RWPE2 (cell line): ENCODE measurements around the gene ITGB1BP2.
A peak's percentile ranks its signal among the peaks of the same experiment; 100 is the strongest.

Experiments used
- ATAC-seq: fragments of 200-7000 bp; cut with Tn5 transposase; 3 replicates; pipeline ENCODE4 v1.9.1; 2021; ENCODE audit warnings: low read depth
- DNase-seq: peaks from one replicate; pipeline ENCODE4 v3.0.0-alpha.2; 2020; ENCODE audit warnings: low spot score
- H3K27ac ChIP-seq: fragments of 450-650 bp; 2 replicates; pipeline ENCODE4 v1.5.1; 2017; ENCODE audit warnings: mild to moderate bottlenecking; ENCODE audit not compliant: poor library complexity, severe bottlenecking
- H3K27me3 ChIP-seq: fragments of 250-450 bp; sonication (Bioruptor Pico); 2 replicates; pipeline ENCODE4 v1.5.1; 2021; ENCODE audit warnings: mild to moderate bottlenecking, moderate library complexity; ENCODE audit not compliant: insufficient read depth, poor library complexity, severe bottlenecking
- H3K36me3 ChIP-seq: fragments of 250-450 bp; sonication (Bioruptor Pico); 2 replicates; pipeline ENCODE4 v1.5.1; 2020; ENCODE audit warnings: low read depth, mild to moderate bottlenecking, moderate library complexity
- H3K4me1 ChIP-seq: fragments of 250-450 bp; sonication (Bioruptor Pico); 2 replicates; pipeline ENCODE4 v1.5.1; 2021; ENCODE audit warnings: mild to moderate bottlenecking, moderate library complexity; ENCODE audit not compliant: insufficient read depth, poor library complexity, severe bottlenecking
- H3K4me3 ChIP-seq: fragments of 250-450 bp; sonication (Bioruptor Pico); 2 replicates; pipeline ENCODE4 v1.5.1; 2021; ENCODE audit warnings: mild to moderate bottlenecking, moderate library complexity; ENCODE audit not compliant: severe bottlenecking
- H3K9me3 ChIP-seq: fragments of 250-450 bp; sonication (Bioruptor Pico); 2 replicates; pipeline ENCODE4 v1.5.1; 2021; ENCODE audit warnings: mild to moderate bottlenecking, moderate library complexity; ENCODE audit not compliant: severe bottlenecking
- TF ChIP-seq, protein P1 (sequence below): fragments of 450-650 bp; IDR thresholded peaks from one replicate; pipeline ENCODE4 v1.5.1; 2017; ENCODE audit warnings: mild to moderate bottlenecking, moderate library complexity; ENCODE audit not compliant: poor library complexity, severe bottlenecking

Gene ITGB1BP2

DNA sequence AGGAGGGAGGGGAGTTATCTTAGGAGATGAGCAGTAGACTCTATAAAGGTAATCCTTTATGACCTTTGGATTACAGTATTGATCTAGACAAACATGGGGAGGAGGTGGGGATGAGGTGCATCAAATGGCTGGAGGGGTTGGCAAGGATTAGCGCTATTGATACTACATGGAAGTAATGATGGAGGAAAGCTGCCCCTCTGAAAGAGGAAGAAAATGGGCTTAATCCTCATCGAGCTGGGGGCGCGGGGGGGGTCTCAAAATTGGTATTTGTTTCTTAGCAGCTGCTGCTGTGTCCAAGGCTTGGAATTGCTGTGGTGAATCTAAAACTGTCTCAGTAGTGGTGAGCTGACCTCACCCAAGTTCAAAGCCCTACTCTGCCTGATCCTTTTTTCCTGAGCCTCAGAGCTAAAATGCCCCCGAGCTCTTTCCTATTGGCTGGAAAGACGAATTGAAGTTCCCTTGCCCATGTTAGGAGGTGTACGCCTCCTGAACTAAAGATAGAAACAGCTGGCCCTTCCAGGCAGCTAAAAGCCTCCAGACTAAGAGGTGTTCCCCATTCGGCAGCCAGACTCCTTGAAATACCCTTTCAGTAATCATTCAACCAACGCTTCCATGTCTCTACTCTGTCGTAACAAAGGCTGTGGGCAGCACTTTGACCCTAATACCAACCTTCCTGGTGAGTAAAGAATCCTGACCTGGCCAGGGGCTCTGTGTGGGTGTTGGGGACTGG is at the start of gene ITGB1BP2:
ITGB1BP2 (plus strand) TSS at position 556 of the 730 bp plus-strand sequence; CDS start at position 613, 57 bp downstream.
- TF ChIP-seq, protein P1, sequence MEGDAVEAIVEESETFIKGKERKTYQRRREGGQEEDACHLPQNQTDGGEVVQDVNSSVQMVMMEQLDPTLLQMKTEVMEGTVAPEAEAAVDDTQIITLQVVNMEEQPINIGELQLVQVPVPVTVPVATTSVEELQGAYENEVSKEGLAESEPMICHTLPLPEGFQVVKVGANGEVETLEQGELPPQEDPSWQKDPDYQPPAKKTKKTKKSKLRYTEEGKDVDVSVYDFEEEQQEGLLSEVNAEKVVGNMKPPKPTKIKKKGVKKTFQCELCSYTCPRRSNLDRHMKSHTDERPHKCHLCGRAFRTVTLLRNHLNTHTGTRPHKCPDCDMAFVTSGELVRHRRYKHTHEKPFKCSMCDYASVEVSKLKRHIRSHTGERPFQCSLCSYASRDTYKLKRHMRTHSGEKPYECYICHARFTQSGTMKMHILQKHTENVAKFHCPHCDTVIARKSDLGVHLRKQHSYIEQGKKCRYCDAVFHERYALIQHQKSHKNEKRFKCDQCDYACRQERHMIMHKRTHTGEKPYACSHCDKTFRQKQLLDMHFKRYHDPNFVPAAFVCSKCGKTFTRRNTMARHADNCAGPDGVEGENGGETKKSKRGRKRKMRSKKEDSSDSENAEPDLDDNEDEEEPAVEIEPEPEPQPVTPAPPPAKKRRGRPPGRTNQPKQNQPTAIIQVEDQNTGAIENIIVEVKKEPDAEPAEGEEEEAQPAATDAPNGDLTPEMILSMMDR, result no peak
- DNase-seq (no peak), ATAC-seq (no peak; the same call in 2 of the 3 replicates)
- no peaks in the 10 kb centered on the region for H3K4me1 ChIP-seq
- no peaks in the 10 kb centered on the region for H3K9me3 ChIP-seq
- H3K4me3 ChIP-seq, result no peak within 1 kb of the TSS
- H3K27me3 ChIP-seq, result no peaks in the 10 kb centered on the region
- H3K36me3 ChIP-seq, result peaks cover 32% of the 10 kb centered on the region
- no peak within 1 kb of the TSS for H3K27ac ChIP-seq

- ATAC-seq (no peak), DNase-seq (no peak)
- no peaks in the 10 kb centered on the region for H3K9me3 ChIP-seq
- no peaks in the 10 kb centered on the region for H3K27me3 ChIP-seq
- no peak overlapping the region for H3K27ac ChIP-seq
- H3K4me3 ChIP-seq, result no peak overlapping the region
- TF ChIP-seq, protein P1, result no peak
- H3K4me1 ChIP-seq, result no peaks in the 10 kb centered on the region
- H3K36me3 ChIP-seq, result no peaks in the 10 kb centered on the region; the same call in 1 of the 2 replicates
Observed at GRCh38 chrX:71252221-71252620, 49.3 kb upstream of the ITGB1BP2 start.

DNA sequence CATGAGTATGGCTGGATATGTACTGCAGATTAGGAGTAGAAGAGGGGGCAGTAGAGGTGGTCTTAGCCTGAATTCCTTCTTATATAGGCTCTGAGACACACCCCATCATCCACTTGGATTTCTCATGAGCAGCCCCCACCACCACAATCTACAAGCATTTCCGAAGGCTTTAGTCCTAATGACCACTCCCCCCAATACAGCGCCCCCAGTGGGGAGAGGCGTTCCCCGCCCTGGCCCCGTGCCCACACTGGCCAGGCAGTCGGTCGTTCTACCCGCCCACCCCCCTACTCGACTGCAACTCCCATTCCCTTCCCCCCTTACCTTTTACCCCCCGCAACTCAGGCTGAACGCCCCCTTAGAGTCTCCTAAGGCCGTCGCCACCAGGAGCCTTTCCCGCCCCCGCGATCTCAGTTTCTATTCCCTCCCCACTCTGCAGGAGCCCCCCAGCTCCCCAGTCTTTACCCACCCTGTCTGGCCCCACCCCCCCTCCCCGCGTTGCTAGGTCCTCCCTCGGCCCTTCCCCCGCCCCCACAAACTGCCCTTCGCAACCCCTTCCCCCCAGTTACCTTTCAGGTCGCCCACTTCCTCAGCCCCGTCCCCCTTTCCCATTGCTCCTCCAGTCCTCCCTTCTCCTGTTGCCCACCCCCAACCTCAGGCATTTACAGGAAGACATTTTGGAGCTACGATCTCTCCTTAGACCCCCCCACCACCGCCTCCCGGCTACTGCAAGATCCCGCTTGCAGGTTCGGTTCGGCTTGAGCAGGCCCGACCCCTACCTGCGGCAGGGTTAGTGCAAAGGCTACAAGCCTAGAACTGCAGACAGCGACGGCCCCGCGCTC is 48.1 kb upstream of the ITGB1BP2 start:
- TF ChIP-seq, protein P1, result peak; percentile 34
- no peaks in the 10 kb centered on the region for H3K4me1 ChIP-seq
- H3K4me3 ChIP-seq, result peak overlapping the region; percentile 67
- no peaks in the 10 kb centered on the region for H3K9me3 ChIP-seq
- peak overlapping the region; percentile 31 for H3K27ac ChIP-seq
- ATAC-seq (0 out of 3 replicates have a peak, but pooled peaks have one; percentile 4), DNase-seq (no peak)
- no peaks in the 10 kb centered on the region; the same call in 1 of the 2 replicates for H3K36me3 ChIP-seq
- H3K27me3 ChIP-seq, result no peaks in the 10 kb centered on the region

GRCh38 chrX:71254092-71254963 is 47.2 kb upstream of the ITGB1BP2 start, which contains the start of gene ZMYM3:
Gene ZMYM3 (minus strand): TSS chrX:71254140. CDS start chrX:71253255, 885 bp downstream.
- H3K27ac ChIP-seq, result peak within 1 kb of the TSS; percentile 31
- H3K27me3 ChIP-seq, result no peaks in the 10 kb centered on the region
- H3K9me3 ChIP-seq, result no peaks in the 10 kb centered on the region
- peak within 1 kb of the TSS; percentile 67 for H3K4me3 ChIP-seq
- ATAC-seq, result peak; percentile 92
- H3K36me3 ChIP-seq, result no peaks in the 10 kb centered on the region; the same call in 1 of the 2 replicates
- DNase-seq, result peak; percentile 69
- H3K4me1 ChIP-seq, result no peaks in the 10 kb centered on the region
- TF ChIP-seq, protein P1, result no peak
